A549 (cell line): Measurements from ENCODE around the gene ZNF532. TPM values are rescaled to one million over a fixed set of nuclear protein-coding genes. Genes with fewer than 3 reads are reported as not detected.

ENCODE experiments used
- ATAC-seq, 2 experiments: fragments of 200-7000 bp in 1 of 2; fragments of >200 bp in 1 of 2; cut with Nextera tagmentation in 1 of 2; cut with Tn5 transposase in 1 of 2; 3 replicates each; pipeline versions ENCODE4 v1.8.0 to v1.9.1; 2018 to 2020; ENCODE audit warnings: mild to moderate bottlenecking in 1 of 2, moderate library complexity in 1 of 2
- CTCF ChIA-PET: fragments of 300-600 bp; sonication (Branson Sonifier 250); formaldehyde crosslinking; extraction: SDS; loops from one replicate; lab custom pipeline; 2021; ENCODE audit warnings: antibody characterized with exemption, inconsistent platforms; lab: Yijun Ruan, JAX
- POLR2A ChIA-PET: fragments of 350-600 bp; formaldehyde crosslinking; extraction: SDS; loops from one replicate; lab custom pipeline; 2021; ENCODE audit warnings: antibody characterized with exemption, inconsistent platforms; lab: Yijun Ruan, JAX
- DNase-seq, 2 experiments: peaks; one replicate each; pipeline versions ENCODE4 v3.0.0 to v3.0.0-alpha.2; 2011 to 2016; ENCODE audit warnings: low read depth in 1 of 2, low spot score in 1 of 2
- FAIRE-seq: peaks from 2 replicates; lab custom pipeline; 2011; peaks lifted over from hg19 to GRCh38; lab: Jason Lieb, UNC
- H3K27ac ChIP-seq, 2 experiments: fragments of >200 bp; sonication (Bioruptor Twin); formaldehyde crosslinking; 3 replicates each; pipeline ENCODE4 v1.5.1; 2016 to 2017
- H3K4me1 ChIP-seq: fragments of >200 bp; sonication (Bioruptor Twin); formaldehyde crosslinking; 3 replicates; pipeline ENCODE4 v1.6.1; 2016
- H3K4me2 ChIP-seq: fragments of >200 bp; sonication (Bioruptor Twin); formaldehyde crosslinking; 3 replicates; pipeline ENCODE4 v1.6.1; 2016
- H3K4me3 ChIP-seq: fragments of >200 bp; sonication (Bioruptor Twin); formaldehyde crosslinking; 3 replicates; pipeline ENCODE4 v1.5.1; 2016
- H3K9me3 ChIP-seq: fragments of >200 bp; sonication (Bioruptor Twin); formaldehyde crosslinking; 3 replicates; pipeline ENCODE4 v1.6.1; 2016
- EHF ChIP-seq: fragments of 250-450 bp; sonication (Bioruptor Pico); IDR thresholded peaks from 2 replicates; pipeline ENCODE4 v1.5.0; 2020; ENCODE audit warnings: mild to moderate bottlenecking
- ESRRA ChIP-seq: fragments of 150-350 bp; IDR thresholded peaks from 2 replicates; pipeline ENCODE4 v1.6.1; 2014; ENCODE audit warnings: mild to moderate bottlenecking, low read length, borderline replicate concordance
- FOSB ChIP-seq: fragments of 250-450 bp; sonication (Bioruptor Pico); IDR thresholded peaks from 2 replicates; pipeline ENCODE4 v1.5.0; 2020; ENCODE audit warnings: mild to moderate bottlenecking, moderate library complexity
- FOSL2 ChIP-seq, 2 experiments: fragments of 450-650 bp in 1 of 2; fragments of >200 bp in 1 of 2; sonication (Bioruptor Twin) in 1 of 2; formaldehyde crosslinking; IDR thresholded peaks; 2 replicates each; pipeline versions ENCODE4 v1.5.0 to v1.6.1; 2016 to 2020; ENCODE audit warnings: mild to moderate bottlenecking in 1 of 2, moderate library complexity in 1 of 2
- FOXS1 ChIP-seq: fragments of 250-450 bp; sonication (Bioruptor Pico); IDR thresholded peaks from 2 replicates; pipeline ENCODE4 v1.5.0; 2020; ENCODE audit warnings: mild to moderate bottlenecking, moderate library complexity
- HDAC2 ChIP-seq: fragments of 200-600 bp; sonication (generic); IDR thresholded peaks from 2 replicates; pipeline ENCODE4 v1.6.1; 2016
- JUNB ChIP-seq: fragments of >200 bp; sonication (Bioruptor Twin); formaldehyde crosslinking; IDR thresholded peaks from 2 replicates; pipeline ENCODE4 v1.6.1; 2016
- KDM1A ChIP-seq: fragments of 200-600 bp; sonication (generic); IDR thresholded peaks from 2 replicates; pipeline ENCODE4 v1.6.1; 2016; ENCODE audit warnings: low read depth, mild to moderate bottlenecking
- MAFK ChIP-seq: fragments of 450-650 bp; IDR thresholded peaks from 2 replicates; pipeline ENCODE4 v1.6.1; 2014; ENCODE audit not compliant: partially characterized antibody
- NPAS2 ChIP-seq: fragments of 250-450 bp; sonication (Bioruptor Pico); IDR thresholded peaks from 2 replicates; pipeline ENCODE4 v1.8.0; 2022; ENCODE audit warnings: mild to moderate bottlenecking, moderate library complexity, borderline replicate concordance
- NR3C1 ChIP-seq: fragments of >200 bp; sonication (Bioruptor Twin); formaldehyde crosslinking; IDR thresholded peaks from 3 replicates; pipeline ENCODE4 v1.6.1; 2017
- RAD21 ChIP-seq, 2 experiments: fragments of >200 bp in 1 of 2; sonication (Bioruptor Twin) in 1 of 2; formaldehyde crosslinking in 1 of 2; IDR thresholded peaks in 1 of 2; conservative IDR thresholded peaks in 1 of 2; 2 replicates in 1 of 2; 3 replicates in 1 of 2; pipeline ENCODE4 v1.6.1; 2012 to 2018; ENCODE audit warnings: inconsistent platforms in 1 of 2
- RCOR1 ChIP-seq: fragments of 150-350 bp; IDR thresholded peaks from 2 replicates; pipeline ENCODE4 v1.6.1; 2014; ENCODE audit warnings: antibody characterized with exemption, low read length, low read depth
- RNF2 ChIP-seq: fragments of 200-600 bp; sonication (generic); IDR thresholded peaks from 2 replicates; pipeline ENCODE4 v1.6.1; 2016; ENCODE audit warnings: low read depth, mild to moderate bottlenecking, antibody characterized with exemption, moderate library complexity, borderline replicate concordance
- TFCP2L1 ChIP-seq: fragments of 250-450 bp; sonication (Bioruptor Pico); IDR thresholded peaks from 2 replicates; pipeline ENCODE4 v1.5.0; 2021; ENCODE audit warnings: mild to moderate bottlenecking
- ZC3H11A ChIP-seq: fragments of 450-650 bp; IDR thresholded peaks from 2 replicates; pipeline ENCODE4 v1.6.1; 2014; ENCODE audit warnings: antibody characterized with exemption, mild to moderate bottlenecking
- ZSCAN20 ChIP-seq: fragments of 250-450 bp; sonication (Bioruptor Pico); IDR thresholded peaks from 2 replicates; pipeline ENCODE4 v1.8.0; 2022; ENCODE audit warnings: mild to moderate bottlenecking, moderate library complexity
- WGBS: methylation state at CpG from one replicate; pipeline ENCODE4 v1.1.6; 2017; ENCODE audit errors: missing lambda C conversion rate; 5-methylcytosine and 5-hydroxymethylcytosine counted together
- polyA plus RNA-seq, 4 experiments: library from polyadenylated mRNA; depleted of rRNA in 3 of 4; stranded (reverse); fragments of >200 nt; fragmentation: RNase III in 1 of 4; extraction: RNeasy Plus Mini Kit Qiagen cat#74134 plus additional on column Dnase treatment in 1 of 4; gene quantifications; 2 replicates in 3 of 4; 3 replicates in 1 of 4; pipeline ENCODE4 v1.2.3, GENCODE V29; 2011 to 2017
- TF ChIP-seq, protein P1 (sequence below): fragments of 250-450 bp; sonication (Bioruptor Pico); IDR thresholded peaks from 2 replicates; pipeline ENCODE4 v1.5.0; 2021; ENCODE audit warnings: mild to moderate bottlenecking, moderate library complexity, borderline replicate concordance
- TF ChIP-seq, protein P2 (sequence below): fragments of >200 bp; sonication (Bioruptor Twin); formaldehyde crosslinking; IDR thresholded peaks from 3 replicates; pipeline ENCODE4 v1.6.1; 2016

Gene ZNF532
- polyA plus RNA-seq, 2 of the 4 experiments (the other 2 are of a cell fraction) = 26.8 to 64.6 TPM

DNA sequence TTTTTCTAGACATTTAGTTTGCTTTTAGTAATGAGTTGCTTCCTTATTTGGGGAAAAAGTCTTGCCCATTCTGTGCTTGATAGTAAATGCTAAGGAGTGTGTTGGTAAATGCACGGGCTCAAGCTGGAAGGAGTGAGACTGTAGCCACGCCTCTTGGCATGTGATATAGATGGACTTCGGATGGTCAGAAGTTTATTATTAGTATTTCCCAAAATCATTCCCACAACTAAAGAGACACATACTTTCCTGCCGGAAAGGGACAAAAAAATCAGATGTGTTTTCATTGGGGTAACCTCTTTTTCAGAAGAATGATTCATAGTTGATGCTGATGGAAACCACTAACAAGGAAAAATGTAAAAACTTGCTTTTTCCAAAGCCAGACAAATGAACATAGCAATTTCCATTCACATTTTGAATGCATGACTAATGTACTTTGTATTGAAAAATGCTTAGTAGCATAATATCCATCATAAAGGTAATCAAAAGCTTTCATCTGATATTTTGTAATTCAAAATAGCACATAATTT lies 133.2 kb downstream of the ZNF532 start:
- 5% methylated on average over 4 of the region's 4 CpGs for WGBS
- Histone ChIP-seq H3K4me1 (peaks cover 58% of the 10 kb centered on the region), H3K9me3 (0 out of 3 replicates have a peak, but pooled peaks cover 4% of the 10 kb centered on the region), H3K4me2 (peak overlapping the region; percentile 56), H3K27ac (peak overlapping the region; percentile 89 to 92), H3K4me3 (no peak overlapping the region)
- ATAC-seq (peak; percentile 66 to 71; a peak in 4 of 6 replicates), FAIRE-seq (no peak), DNase-seq (peak in 1 of 2 experiments; percentile 79)
- TF ChIP-seq, protein P1, sequence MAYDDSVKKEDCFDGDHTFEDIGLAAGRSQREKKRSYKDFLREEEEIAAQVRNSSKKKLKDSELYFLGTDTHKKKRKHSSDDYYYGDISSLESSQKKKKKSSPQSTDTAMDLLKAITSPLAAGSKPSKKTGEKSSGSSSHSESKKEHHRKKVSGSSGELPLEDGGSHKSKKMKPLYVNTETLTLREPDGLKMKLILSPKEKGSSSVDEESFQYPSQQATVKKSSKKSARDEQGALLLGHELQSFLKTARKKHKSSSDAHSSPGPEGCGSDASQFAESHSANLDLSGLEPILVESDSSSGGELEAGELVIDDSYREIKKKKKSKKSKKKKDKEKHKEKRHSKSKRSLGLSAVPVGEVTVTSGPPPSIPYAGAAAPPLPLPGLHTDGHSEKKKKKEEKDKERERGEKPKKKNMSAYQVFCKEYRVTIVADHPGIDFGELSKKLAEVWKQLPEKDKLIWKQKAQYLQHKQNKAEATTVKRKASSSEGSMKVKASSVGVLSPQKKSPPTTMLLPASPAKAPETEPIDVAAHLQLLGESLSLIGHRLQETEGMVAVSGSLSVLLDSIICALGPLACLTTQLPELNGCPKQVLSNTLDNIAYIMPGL = no peak
- peak; percentile 83 for TF ChIP-seq MAFK
- TF ChIP-seq, protein P2, sequence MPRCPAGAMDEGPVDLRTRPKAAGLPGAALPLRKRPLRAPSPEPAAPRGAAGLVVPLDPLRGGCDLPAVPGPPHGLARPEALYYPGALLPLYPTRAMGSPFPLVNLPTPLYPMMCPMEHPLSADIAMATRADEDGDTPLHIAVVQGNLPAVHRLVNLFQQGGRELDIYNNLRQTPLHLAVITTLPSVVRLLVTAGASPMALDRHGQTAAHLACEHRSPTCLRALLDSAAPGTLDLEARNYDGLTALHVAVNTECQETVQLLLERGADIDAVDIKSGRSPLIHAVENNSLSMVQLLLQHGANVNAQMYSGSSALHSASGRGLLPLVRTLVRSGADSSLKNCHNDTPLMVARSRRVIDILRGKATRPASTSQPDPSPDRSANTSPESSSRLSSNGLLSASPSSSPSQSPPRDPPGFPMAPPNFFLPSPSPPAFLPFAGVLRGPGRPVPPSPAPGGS = no peak
- no peak for TF ChIP-seq FOSL2 (IDR thresholded peaks at IDR 0.05)
- peak; percentile 66 for TF ChIP-seq FOSL2 (CRISPR knock-in tag; IDR thresholded peaks at IDR 0.05)
- 0 out of 2 replicates have a peak, but pooled peaks have one; percentile 11 for TF ChIP-seq JUNB
- CTCF ChIA-PET = interaction anchor here (2.0 kb wide), 1 partner anchor 72 kb away, joined by 5 read pairs; no protein-coding TSS in a partner anchor
- POLR2A ChIA-PET = interaction anchor here (0.9 kb wide), 1 partner anchor 10 kb away, joined by 4 read pairs; no protein-coding TSS in a partner anchor

- POLR2A ChIA-PET = interaction anchor here (0.9 kb wide), 1 partner anchor 10 kb away, joined by 4 read pairs; no protein-coding TSS in a partner anchor
- peak overlapping the region; percentile 89 to 92 for H3K27ac ChIP-seq
Measured at GRCh38 chr18:58998401-58999203, 133.9 kb downstream of the ZNF532 start.

More at GRCh38 chr18:58998401-58999203, 133.9 kb downstream of the ZNF532 start:
- H3K4me1 ChIP-seq = peaks cover 60% of the 10 kb centered on the region
- DNase-seq (peak in 1 of 2 experiments; percentile 42), FAIRE-seq (no peak), ATAC-seq (peak; percentile 64 to 66; a peak in 4 of 6 replicates)
- H3K9me3 ChIP-seq = 0 out of 3 replicates have a peak, but pooled peaks cover 4% of the 10 kb centered on the region
- CTCF ChIA-PET = interaction anchor here (1.2 to 2.0 kb wide), 2 partner anchors 71 to 212 kb away, joined by 3 to 5 read pairs; no protein-coding TSS in a partner anchor
- no peak overlapping the region for H3K4me3 ChIP-seq
- H3K4me2 ChIP-seq = peak overlapping the region; percentile 56
- WGBS = 76% methylated on average over 13 of the region's 13 CpGs
- no peak for TF ChIP-seq RAD21 (conservative IDR thresholded peaks at IDR 0.05 in 1 of 2, IDR thresholded peaks at IDR 0.05 in 1 of 2)
- no peak for TF ChIP-seq RNF2
- TF ChIP-seq KDM1A = no peak
- TF ChIP-seq RCOR1 = no peak
- no peak for TF ChIP-seq FOXS1 (CRISPR knock-in tag)
- no peak for TF ChIP-seq EHF (CRISPR knock-in tag)
- no peak for TF ChIP-seq NPAS2 (CRISPR knock-in tag)
- no peak for TF ChIP-seq HDAC2
- TF ChIP-seq TFCP2L1 (CRISPR knock-in tag) = no peak
- TF ChIP-seq FOSB (CRISPR knock-in tag) = no peak
- no peak for TF ChIP-seq NR3C1
- TF ChIP-seq, protein P2 = no peak
- TF ChIP-seq, protein P1 = no peak
- TF ChIP-seq ZSCAN20 (CRISPR knock-in tag) = no peak
- no peak for TF ChIP-seq ESRRA
- TF ChIP-seq FOSL2 (IDR thresholded peaks at IDR 0.05) = no peak
- no peak; the same call in 1 of the 2 replicates for TF ChIP-seq FOSL2 (CRISPR knock-in tag; IDR thresholded peaks at IDR 0.05)
- no peak for TF ChIP-seq ZC3H11A
